Activated B cell treated with CpG ODN at 0.5 μM for 24 hours (primary cell): ENCODE data around the gene SLC25A29. TPM values are rescaled to one million over a fixed set of nuclear protein-coding genes. Genes with fewer than 3 reads are reported as not detected.
"Not testable (repeated sequence)": the region's sequence is repeated elsewhere in the genome, so short reads cannot be mapped to it uniquely, and the experiment has no call there.

Source experiments
- ATAC-seq: fragments of 200-7000 bp; cut with Tn5 transposase; one replicate; pipeline ENCODE4 v1.10.0; 2021; ENCODE audit warnings: low read depth, mild to moderate bottlenecking, moderate library complexity
- CTCF ChIA-PET: fragments of 350-600 bp; sonication (Branson Sonifier 250); formaldehyde crosslinking; loops from one replicate; lab custom pipeline; 2021; ENCODE audit warnings: antibody characterized with exemption; lab: Charles Lee
- POLR2A ChIA-PET: fragments of 350-600 bp; sonication (Branson Sonifier 250); formaldehyde crosslinking; loops from one replicate; lab custom pipeline; 2021; ENCODE audit warnings: antibody characterized with exemption; lab: Charles Lee
- DNase-seq: peaks from one replicate; pipeline ENCODE4 v3.0.0; 2022
- H3K27ac Mint-ChIP-seq: one replicate; pipeline ENCODE4 v1.8.0; 2020; ENCODE audit warnings: mixed read lengths
- H3K27me3 Mint-ChIP-seq: one replicate; pipeline ENCODE4 v1.8.0; 2021; ENCODE audit warnings: mixed read lengths
- H3K36me3 Mint-ChIP-seq: one replicate; pipeline ENCODE4 v1.8.0; 2021; ENCODE audit warnings: low read depth, mixed read lengths
- H3K4me1 Mint-ChIP-seq: one replicate; pipeline ENCODE4 v1.8.0; 2021; ENCODE audit warnings: mixed read lengths
- H3K4me3 Mint-ChIP-seq: one replicate; pipeline ENCODE4 v1.8.0; 2020; ENCODE audit warnings: mild to moderate bottlenecking, mixed read lengths
- H3K9me3 Mint-ChIP-seq: one replicate; pipeline ENCODE4 v1.8.0; 2020; ENCODE audit warnings: mixed read lengths
- CTCF ChIP-seq: fragments of 200-600 bp; IDR thresholded peaks from one replicate; pipeline ENCODE4 v1.8.0; 2022; ENCODE audit warnings: antibody characterized with exemption, mild to moderate bottlenecking
- intact Hi-C: fragments of 100-400 bp; cut with micrococcal nuclease; formaldehyde crosslinking; loops from one replicate; pipeline ENCODE4 v1.15.1; 2024
- total RNA-seq: library from RNA; stranded (reverse); gene quantifications from 2 replicates; pipeline ENCODE4 v1.2.3, GENCODE V29; 2022

The SLC25A29 gene
- total RNA-seq, 1 donor from 2014 or later, result 28.8 TPM

- H3K27me3 Mint-ChIP-seq, result no peaks in the 10 kb centered on the region
- H3K9me3 Mint-ChIP-seq, result no peaks in the 10 kb centered on the region
- H3K27ac Mint-ChIP-seq, result no peak overlapping the region
- peaks cover 2% of the 10 kb centered on the region for H3K36me3 Mint-ChIP-seq
- no peak for ATAC-seq
- CTCF ChIA-PET, result no interaction called here
- no peak for DNase-seq
- no peak for TF ChIP-seq CTCF
- no peak overlapping the region for H3K4me3 Mint-ChIP-seq
- intact Hi-C loops, result loop anchor here (5.0 kb wide), 1 partner anchor 306 kb away; no protein-coding TSS in a partner anchor
- POLR2A ChIA-PET, result no interaction called here
- H3K4me1 Mint-ChIP-seq, result peaks cover 15% of the 10 kb centered on the region
These were observed 17.7 kb downstream of the SLC25A29 start for GRCh38 chr14:100288382-100289185.

GRCh38 chr14:100287998-100288295 is 18.3 kb downstream of the SLC25A29 start:
- H3K27ac Mint-ChIP-seq, result not testable (repeated sequence)
- POLR2A ChIA-PET, result interaction anchor here (0.6 kb wide), 1 partner anchor 26 kb away, joined by 3 read pairs; no protein-coding TSS in a partner anchor

GRCh38 chr14:100287202-100287997 is 18.8 kb downstream of the SLC25A29 start:
- Mint-ChIP-seq H3K36me3 (peaks cover 5% of the 10 kb centered on the region), H3K27me3 (no peaks in the 10 kb centered on the region), H3K4me1 (peaks cover 10% of the 10 kb centered on the region), H3K27ac (no peak overlapping the region), H3K4me3 (no peak overlapping the region), H3K9me3 (no peaks in the 10 kb centered on the region)
- CTCF ChIA-PET, result interaction anchor here (2.2 kb wide), 1 partner anchor 90 kb away, joined by 18 read pairs; no protein-coding TSS in a partner anchor
- POLR2A ChIA-PET, result interaction anchor here (0.6 to 1.7 kb wide), 2 partner anchors 27 to 54 kb away, joined by 3 to 4 read pairs; no protein-coding TSS in a partner anchor
- intact Hi-C loops, result loop anchor here (5.0 kb wide), 1 partner anchor 305 kb away; no protein-coding TSS in a partner anchor
- no peak for TF ChIP-seq CTCF
- no peak for ATAC-seq
- DNase-seq, result no peak

More at GRCh38 chr14:100287998-100288295, 18.3 kb downstream of the SLC25A29 start:
- DNase-seq, H3K36me3 Mint-ChIP-seq, H3K27me3 Mint-ChIP-seq, ATAC-seq, H3K9me3 Mint-ChIP-seq, CTCF ChIA-PET, H3K4me3 Mint-ChIP-seq: not testable (repeated sequence)
- H3K4me1 Mint-ChIP-seq, result peaks cover 10% of the 10 kb centered on the region
- intact Hi-C loops, result loop anchor here (5.0 kb wide), 1 partner anchor 306 kb away; no protein-coding TSS in a partner anchor

GRCh38 chr14:100286484-100287191 is 19.6 kb downstream of the SLC25A29 start:
- Mint-ChIP-seq H3K27ac (no peak overlapping the region), H3K27me3 (no peaks in the 10 kb centered on the region), H3K4me1 (peaks cover 10% of the 10 kb centered on the region), H3K4me3 (peak overlapping the region; percentile 15), H3K36me3 (peaks cover 9% of the 10 kb centered on the region), H3K9me3 (no peaks in the 10 kb centered on the region)
- no peak for TF ChIP-seq CTCF
- ChIA-PET POLR2A (interaction anchor here (1.7 to 2.1 kb wide), 2 partner anchors 17 to 55 kb away, joined by 4 read pairs; no protein-coding TSS in a partner anchor), CTCF (interaction anchor here (1.1 to 2.2 kb wide), 6 partner anchors 8 to 91 kb away, joined by 4 to 18 read pairs (median 8); no protein-coding TSS in a partner anchor)
- intact Hi-C loops, result loop anchor here (5.0 kb wide), 1 partner anchor 304 kb away; no protein-coding TSS in a partner anchor
- ATAC-seq, result no peak
- DNase-seq, result no peak

GRCh38 chr14:100285913-100286400 is 20.3 kb downstream of the SLC25A29 start:
- H3K27ac Mint-ChIP-seq, result peak overlapping the region; percentile 85
- no peaks in the 10 kb centered on the region for H3K9me3 Mint-ChIP-seq
- peaks cover 11% of the 10 kb centered on the region for H3K36me3 Mint-ChIP-seq
- intact Hi-C loops, result loop anchor here (1.0 to 5.0 kb wide), 9 partner anchors 8 to 304 kb away; partner anchors contain the start of gene SLC25A29
- POLR2A ChIA-PET, result interaction anchor here (1.0 to 2.1 kb wide), 8 partner anchors 8 to 91 kb away, joined by 3 to 9 read pairs (median 4); partner anchors contain the start of gene WDR25
- H3K4me1 Mint-ChIP-seq, result peaks cover 10% of the 10 kb centered on the region
- DNase-seq (no peak), ATAC-seq (no peak)
- no peaks in the 10 kb centered on the region for H3K27me3 Mint-ChIP-seq
- TF ChIP-seq CTCF, result no peak
- peak overlapping the region; percentile 82 for H3K4me3 Mint-ChIP-seq
- CTCF ChIA-PET, result interaction anchor here (0.7 to 2.2 kb wide), 15 partner anchors 9 to 178 kb away, joined by 3 to 18 read pairs (median 4); a partner anchor contains a TSS
